Gastroesophageal sphincter (tissue), 4 donors: ENCODE data around the gene ITGB5. TPM values are rescaled to one million over a fixed set of nuclear protein-coding genes. Genes with fewer than 3 reads are reported as not detected.

Experiments used
- ATAC-seq: fragments of 150-250 bp; one replicate; pipeline ENCODE4 v1.9.1; 2016; ENCODE audit warnings: mild to moderate bottlenecking, moderate library complexity
- H3K27ac ChIP-seq, 4 donors: fragments of 200-600 bp; sonication (generic) in 3 of 4; 1 replicate in 3 of 4; 2 replicates in 1 of 4; pipeline ENCODE4 v1.5.1; 2016 to 2019
- H3K27me3 ChIP-seq: fragments of 200-600 bp; sonication (generic); one replicate; pipeline ENCODE4 v1.5.1; 2019
- H3K36me3 ChIP-seq, 2 donors: fragments of 200-600 bp; sonication (generic); one replicate each; pipeline ENCODE4 v1.5.1; 2019; ENCODE audit warnings: control low read depth in 1 of 2
- H3K4me1 ChIP-seq, 3 donors: fragments of 200-600 bp; sonication (generic); 1 replicate in 2 of 3; 2 replicates in 1 of 3; pipeline ENCODE4 v1.5.1; 2016 to 2019; ENCODE audit warnings: control low read depth in 2 of 3
- H3K4me3 ChIP-seq, 2 donors: fragments of 200-600 bp; sonication (generic); one replicate each; pipeline ENCODE4 v1.5.1; 2019; ENCODE audit warnings: mild to moderate bottlenecking in 1 of 2, moderate library complexity in 1 of 2
- H3K9me3 ChIP-seq, 3 donors: fragments of 200-600 bp; sonication (generic); one replicate each; pipeline ENCODE4 v1.5.1; 2017 to 2019; ENCODE audit warnings: control low read depth in 2 of 3
- EP300 ChIP-seq: sonication (generic); formaldehyde crosslinking; IDR thresholded peaks from one replicate; pipeline ENCODE4 v1.6.1; 2017; ENCODE audit warnings: antibody characterized with exemption, mild to moderate bottlenecking
- POLR2A ChIP-seq, 2 donors: fragments of 450-650 bp; IDR thresholded peaks; one replicate each; pipeline ENCODE4 v1.6.1; 2017; ENCODE audit warnings: antibody characterized with exemption in 2 of 2, mild to moderate bottlenecking in 2 of 2, moderate library complexity in 1 of 2
- POLR2AphosphoS5 ChIP-seq: sonication (generic); formaldehyde crosslinking; IDR thresholded peaks from one replicate; pipeline ENCODE4 v1.6.1; 2017; ENCODE audit warnings: antibody characterized with exemption
- WGBS, 2 donors: methylation state at CpG; one replicate each; pipeline ENCODE4 v1.1.5; 2018; ENCODE audit warnings: low coverage in 1 of 2; 5-methylcytosine and 5-hydroxymethylcytosine counted together
- total RNA-seq, 4 donors: library from RNA; depleted of rRNA; stranded (reverse); fragments of >200 nt; gene quantifications; one replicate each; pipeline ENCODE4 v1.1.0, GENCODE V29; 2016
- TF ChIP-seq, protein P1 (sequence below), 4 experiments: fragments of 200-600 bp in 2 of 4; fragments of 450-650 bp in 2 of 4; sonication (generic) in 1 of 4; IDR thresholded peaks; one replicate each; pipeline ENCODE4 v1.5.1; 2017 to 2019; ENCODE audit warnings: antibody characterized with exemption in 4 of 4, mild to moderate bottlenecking in 2 of 4, moderate library complexity in 2 of 4

The ITGB5 gene
- total RNA-seq, 4 donors from 2014 or later: 125 to 312 (median 151) TPM

DNA sequence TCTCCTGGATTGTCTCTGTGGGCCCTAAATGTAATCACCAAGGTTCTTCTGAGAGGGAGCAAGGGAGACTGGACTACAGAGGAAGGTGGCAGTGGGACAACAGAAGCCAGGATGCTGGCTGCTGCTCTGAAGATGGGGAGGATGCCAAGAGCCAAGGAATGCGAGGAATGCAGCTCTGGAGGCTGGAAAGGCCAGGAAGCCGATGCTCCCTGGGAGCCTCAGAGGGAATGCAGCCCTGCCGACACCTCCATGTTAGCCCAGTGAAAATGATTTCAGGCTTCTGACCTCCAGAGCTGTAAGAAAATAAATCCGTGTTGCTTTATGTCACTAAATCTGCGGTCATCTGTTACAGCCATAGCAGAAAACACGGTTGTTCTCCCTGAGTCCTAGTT, 112.8 kb downstream of the ITGB5 start:
- 27 to 32% methylated on average over 2 to 5 of the region's 6 CpGs for WGBS, 2 donors
- no peak for TF ChIP-seq POLR2AphosphoS5
- TF ChIP-seq EP300: no peak
- TF ChIP-seq, protein P1, sequence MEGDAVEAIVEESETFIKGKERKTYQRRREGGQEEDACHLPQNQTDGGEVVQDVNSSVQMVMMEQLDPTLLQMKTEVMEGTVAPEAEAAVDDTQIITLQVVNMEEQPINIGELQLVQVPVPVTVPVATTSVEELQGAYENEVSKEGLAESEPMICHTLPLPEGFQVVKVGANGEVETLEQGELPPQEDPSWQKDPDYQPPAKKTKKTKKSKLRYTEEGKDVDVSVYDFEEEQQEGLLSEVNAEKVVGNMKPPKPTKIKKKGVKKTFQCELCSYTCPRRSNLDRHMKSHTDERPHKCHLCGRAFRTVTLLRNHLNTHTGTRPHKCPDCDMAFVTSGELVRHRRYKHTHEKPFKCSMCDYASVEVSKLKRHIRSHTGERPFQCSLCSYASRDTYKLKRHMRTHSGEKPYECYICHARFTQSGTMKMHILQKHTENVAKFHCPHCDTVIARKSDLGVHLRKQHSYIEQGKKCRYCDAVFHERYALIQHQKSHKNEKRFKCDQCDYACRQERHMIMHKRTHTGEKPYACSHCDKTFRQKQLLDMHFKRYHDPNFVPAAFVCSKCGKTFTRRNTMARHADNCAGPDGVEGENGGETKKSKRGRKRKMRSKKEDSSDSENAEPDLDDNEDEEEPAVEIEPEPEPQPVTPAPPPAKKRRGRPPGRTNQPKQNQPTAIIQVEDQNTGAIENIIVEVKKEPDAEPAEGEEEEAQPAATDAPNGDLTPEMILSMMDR (IDR thresholded peaks at IDR 0.05): no peak
- no peak for TF ChIP-seq POLR2A (IDR thresholded peaks at IDR 0.05)
- peaks cover 0 to 32% of the 10 kb centered on the region in 2 donors for H3K36me3 ChIP-seq
- H3K9me3 ChIP-seq: no peaks in the 10 kb centered on the region
- peak overlapping the region in 3 of 4 donors; percentile 61 to 79 (median 68) for H3K27ac ChIP-seq
- H3K4me3 ChIP-seq: no peak overlapping the region
- peak; percentile 69 for ATAC-seq
- peaks cover 4 to 76% (median 30%) of the 10 kb centered on the region in 3 donors for H3K4me1 ChIP-seq
- no peaks in the 10 kb centered on the region for H3K27me3 ChIP-seq

DNA sequence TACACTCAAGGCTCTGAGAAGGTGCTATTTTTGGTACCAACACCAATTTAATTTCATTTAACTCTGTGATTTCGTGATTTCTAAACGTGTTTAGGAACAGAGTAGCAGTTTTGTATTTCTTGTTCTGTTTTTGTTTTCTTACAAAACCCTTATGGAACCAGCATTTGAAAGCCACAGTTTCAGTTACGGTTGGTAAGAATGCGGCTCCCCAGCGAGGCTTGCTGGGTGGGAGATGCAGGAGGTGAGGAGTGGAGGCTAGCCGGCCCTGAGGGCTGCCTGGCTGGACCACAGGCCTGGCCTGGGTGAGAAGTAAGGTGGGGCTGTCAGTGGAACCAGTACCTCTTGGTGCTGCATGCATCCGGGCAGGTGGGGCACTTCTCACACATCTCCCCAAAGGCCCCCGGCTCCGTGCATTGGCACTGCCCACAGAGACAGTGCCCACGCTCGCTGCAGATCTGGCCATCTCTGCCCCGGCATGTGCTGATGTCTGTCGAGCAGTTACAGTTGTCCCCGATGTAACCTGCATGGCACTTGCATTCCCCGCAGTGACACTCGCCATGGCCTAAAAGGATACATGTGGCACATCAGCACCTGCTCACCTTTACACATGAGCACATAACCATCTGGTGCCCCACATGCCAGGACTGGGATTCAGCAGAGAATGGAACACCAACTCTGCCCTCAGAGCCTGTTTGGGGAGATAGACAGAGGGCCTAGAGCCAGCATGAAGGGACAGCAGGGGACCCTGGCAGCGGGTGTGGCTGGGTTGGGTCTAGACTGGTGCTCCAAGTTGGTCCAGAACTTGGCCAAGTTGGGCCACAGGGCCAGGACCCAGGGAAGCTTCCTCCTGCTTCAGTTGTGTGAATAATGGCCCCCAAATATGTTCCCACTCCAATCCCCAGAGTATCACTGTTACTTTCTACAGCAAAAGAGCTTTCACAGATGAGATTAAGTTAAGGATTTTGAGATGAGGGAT, 113.5 kb downstream of the ITGB5 start:
- WGBS, 2 donors: 87 to 93% methylated on average over 5 of the region's 17 CpGs
- H3K27me3 ChIP-seq: no peaks in the 10 kb centered on the region
- H3K4me3 ChIP-seq: no peak overlapping the region
- TF ChIP-seq, protein P1 (IDR thresholded peaks at IDR 0.05): no peak
- TF ChIP-seq POLR2A (IDR thresholded peaks at IDR 0.05) (no peak), POLR2AphosphoS5 (no peak), EP300 (no peak)
- peak overlapping the region in 3 of 4 donors; percentile 61 to 79 (median 68) for H3K27ac ChIP-seq
- peaks cover 0 to 39% of the 10 kb centered on the region in 2 donors for H3K36me3 ChIP-seq
- peaks cover 4 to 69% (median 26%) of the 10 kb centered on the region in 3 donors for H3K4me1 ChIP-seq
- peak; percentile 7 for ATAC-seq
- H3K9me3 ChIP-seq: no peaks in the 10 kb centered on the region

DNA sequence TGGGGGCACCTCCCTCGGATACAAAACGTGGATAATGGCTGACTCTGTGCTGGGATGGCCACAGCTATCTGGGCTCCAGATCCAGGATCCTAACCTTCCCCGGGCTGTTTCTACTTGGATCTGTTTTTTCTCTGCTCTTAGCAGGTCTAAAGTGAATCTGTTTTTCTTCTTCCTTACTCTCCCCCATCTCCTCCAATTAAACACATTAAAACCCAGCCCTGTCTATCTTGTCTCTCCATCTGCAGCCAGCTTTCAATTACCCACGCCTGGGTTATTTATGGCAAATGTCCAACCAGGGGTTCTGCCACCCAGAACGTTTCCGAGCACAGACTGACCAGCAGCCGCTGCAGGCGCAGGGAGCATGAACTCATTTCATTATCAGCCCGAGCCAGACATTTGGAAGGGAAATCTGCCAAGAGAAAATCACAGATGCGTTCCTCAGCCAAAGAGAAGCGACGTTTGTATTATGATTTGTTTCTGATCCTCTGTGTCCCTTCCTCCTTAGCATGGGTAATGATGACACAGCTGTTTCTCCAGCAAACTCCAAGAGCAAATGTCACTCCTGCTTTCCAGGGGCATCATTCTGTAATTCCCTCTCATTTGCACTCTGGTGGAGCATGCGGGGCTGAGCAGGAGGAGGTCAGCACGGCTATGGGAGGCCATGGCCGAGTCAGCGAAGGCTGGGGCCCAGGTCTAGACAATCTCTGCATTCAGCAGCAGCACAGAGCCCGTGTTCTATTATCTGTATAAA, 114.9 kb downstream of the ITGB5 start:
- peaks cover 0 to 52% of the 10 kb centered on the region in 2 donors for H3K36me3 ChIP-seq
- 0 to 15% methylated on average over 5 to 13 of the region's 17 CpGs for WGBS, 2 donors
- no peaks in the 10 kb centered on the region for H3K9me3 ChIP-seq
- peak; percentile 50 for TF ChIP-seq POLR2AphosphoS5
- no peak for TF ChIP-seq POLR2A (IDR thresholded peaks at IDR 0.05)
- H3K4me3 ChIP-seq: no peak overlapping the region
- peaks cover 4 to 59% (median 26%) of the 10 kb centered on the region in 3 donors for H3K4me1 ChIP-seq
- no peaks in the 10 kb centered on the region for H3K27me3 ChIP-seq
- peak; percentile 37 for ATAC-seq
- peak overlapping the region; percentile 19 to 79 (median 55) for H3K27ac ChIP-seq

DNA sequence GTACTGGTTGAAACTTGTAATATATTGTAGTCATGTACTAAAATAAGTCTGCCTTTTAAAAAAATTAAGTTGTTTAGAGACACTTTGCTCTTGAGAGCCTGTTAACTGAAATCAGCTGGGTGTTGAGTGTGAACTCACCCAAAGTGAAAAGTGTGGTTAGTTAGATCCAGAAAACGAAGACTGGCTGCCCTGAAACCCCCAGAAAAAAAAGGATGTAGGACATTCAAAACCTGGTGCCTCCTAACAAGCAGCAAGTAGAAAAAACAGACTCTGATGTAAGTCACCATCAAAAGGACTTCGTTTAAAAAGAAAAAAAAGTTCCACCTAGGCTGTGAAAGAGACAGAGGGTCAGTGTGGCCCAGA, 116.1 kb downstream of the ITGB5 start:
- WGBS, 2 donors: 44 to 86% methylated on average over 2 of the region's 2 CpGs
- no peaks in the 10 kb centered on the region for H3K27me3 ChIP-seq
- H3K9me3 ChIP-seq: no peaks in the 10 kb centered on the region
- TF ChIP-seq POLR2A (IDR thresholded peaks at IDR 0.05) (no peak), EP300 (no peak), POLR2AphosphoS5 (no peak)
- TF ChIP-seq, protein P1 (IDR thresholded peaks at IDR 0.05): no peak
- H3K27ac ChIP-seq: peak overlapping the region in 2 of 4 donors; percentile 29 to 79
- H3K4me3 ChIP-seq: no peak overlapping the region
- H3K4me1 ChIP-seq: peaks cover 4 to 58% (median 26%) of the 10 kb centered on the region in 3 donors
- no peak for ATAC-seq
- peaks cover 0 to 57% of the 10 kb centered on the region in 2 donors for H3K36me3 ChIP-seq
